Neuronal stem cell (in vitro differentiated cells): ENCODE measurements around the gene GPR108.

Source experiments
- DNase-seq: peaks from one replicate; pipeline ENCODE4 v3.0.0-alpha.2; 2013; ENCODE audit warnings: low spot score
- H2AFZ ChIP-seq: one replicate; pipeline ENCODE4 v1.6.1; 2013; ENCODE audit warnings: mild to moderate bottlenecking, low read length, inconsistent platforms
- H2AK5ac ChIP-seq: 2 replicates; pipeline ENCODE4 v1.6.1; 2013; ENCODE audit warnings: low read depth, mild to moderate bottlenecking, inconsistent platforms, low read length, moderate library complexity, mixed read lengths
- H2BK120ac ChIP-seq: 2 replicates; pipeline ENCODE4 v1.6.1; 2013; ENCODE audit warnings: low read depth, mild to moderate bottlenecking, inconsistent platforms, low read length, moderate library complexity, mixed read lengths
- H2BK12ac ChIP-seq: one replicate; pipeline ENCODE4 v1.6.1; 2013; ENCODE audit warnings: low read length, inconsistent platforms
- H2BK15ac ChIP-seq: 2 replicates; pipeline ENCODE4 v1.6.1; 2013; ENCODE audit warnings: mild to moderate bottlenecking, low read length, inconsistent platforms, mixed read lengths
- H2BK5ac ChIP-seq: one replicate; pipeline ENCODE4 v1.6.1; 2013; ENCODE audit warnings: inconsistent platforms, mild to moderate bottlenecking, low read length, moderate library complexity
- H3K14ac ChIP-seq: one replicate; pipeline ENCODE4 v1.6.1; 2013; ENCODE audit warnings: low read length, inconsistent platforms
- H3K18ac ChIP-seq: 2 replicates; pipeline ENCODE4 v1.6.1; 2013; ENCODE audit warnings: low read length, inconsistent platforms
- H3K23ac ChIP-seq: 2 replicates; pipeline ENCODE4 v1.6.1; 2013; ENCODE audit warnings: low read depth, mild to moderate bottlenecking, mixed read lengths, low read length, inconsistent platforms; ENCODE audit not compliant: poor library complexity
- H3K27ac ChIP-seq: replicated peaks from 3 replicates; pipeline ENCODE4 v1.5.1; 2013; ENCODE audit warnings: low read length, inconsistent platforms
- H3K27me3 ChIP-seq, 3 experiments: 2 replicates each; pipeline ENCODE4 v1.6.1; 2013; ENCODE audit warnings: low read length in 3 of 3, mild to moderate bottlenecking in 2 of 3, inconsistent platforms in 1 of 3, low read depth in 1 of 3, mixed read lengths in 1 of 3, moderate library complexity in 1 of 3; ENCODE audit not compliant: control insufficient read depth in 3 of 3, insufficient read depth in 3 of 3
- H3K36me3 ChIP-seq, 2 donors: replicated peaks in 1 of 2; 2 replicates each; pipeline ENCODE4 v1.6.1; 2013; ENCODE audit warnings: low read length in 2 of 2; ENCODE audit not compliant: control insufficient read depth in 2 of 2, insufficient read depth in 2 of 2
- H3K4ac ChIP-seq: 2 replicates; pipeline ENCODE4 v1.6.1; 2013; ENCODE audit warnings: inconsistent platforms, mild to moderate bottlenecking, low read length, moderate library complexity
- H3K4me1 ChIP-seq, 2 donors: 1 replicate in 1 of 2; 2 replicates in 1 of 2; pipeline ENCODE4 v1.6.1; 2013; ENCODE audit warnings: low read length in 2 of 2, low read depth in 1 of 2; ENCODE audit not compliant: control insufficient read depth in 2 of 2, insufficient read depth in 1 of 2
- H3K4me2 ChIP-seq: one replicate; pipeline ENCODE4 v1.6.1; 2013; ENCODE audit warnings: mild to moderate bottlenecking, low read length, inconsistent platforms; ENCODE audit not compliant: insufficient read depth, poor library complexity, severe bottlenecking
- H3K4me3 ChIP-seq, 2 donors: 2 replicates each; pipeline ENCODE4 v1.5.1; 2013; ENCODE audit warnings: low read length in 2 of 2, mild to moderate bottlenecking in 2 of 2, inconsistent platforms in 1 of 2, moderate library complexity in 1 of 2
- H3K79me1 ChIP-seq: one replicate; pipeline ENCODE4 v1.6.1; 2013; ENCODE audit warnings: low read depth, mild to moderate bottlenecking, inconsistent platforms, low read length, moderate library complexity
- H3K9ac ChIP-seq: one replicate; pipeline ENCODE4 v1.6.1; 2013; ENCODE audit warnings: mild to moderate bottlenecking, low read depth, low read length, inconsistent platforms; ENCODE audit not compliant: poor library complexity
- H3K9me3 ChIP-seq, 2 donors: replicated peaks in 1 of 2; 2 replicates each; pipeline versions ENCODE3 to v1.6.1; 2013; ENCODE audit warnings: low read length in 2 of 2, mild to moderate bottlenecking in 2 of 2, inconsistent platforms in 1 of 2, low read depth in 1 of 2, mixed read lengths in 1 of 2, moderate library complexity in 1 of 2; ENCODE audit not compliant: control insufficient read depth in 2 of 2, insufficient read depth in 1 of 2
- H4K8ac ChIP-seq: one replicate; pipeline ENCODE4 v1.6.1; 2013; ENCODE audit warnings: low read depth, mild to moderate bottlenecking, inconsistent platforms, low read length, moderate library complexity
- H4K91ac ChIP-seq: one replicate; pipeline ENCODE4 v1.6.1; 2013; ENCODE audit warnings: low read length, low read depth, mild to moderate bottlenecking, inconsistent platforms; ENCODE audit not compliant: poor library complexity
- WGBS, 2 donors: extraction: QIAGEN DNeasy Blood & Tissue Kit; methylation state at CpG; one replicate each; pipeline ENCODE4 v1.1.7; 2013; ENCODE audit warnings: missing lambda C conversion rate in 2 of 2, mixed read lengths in 1 of 2; ENCODE audit not compliant: insufficient read length in 2 of 2, insufficient replicate concordance in 1 of 2; ENCODE audit errors: extremely low coverage in 2 of 2; 5-methylcytosine and 5-hydroxymethylcytosine counted together

Gene GPR108

GRCh38 chr19:6685962-6686627 is 51.3 kb downstream of the GPR108 start:
- Histone ChIP-seq H3K4me3 (no peak overlapping the region), H2AK5ac (no peak overlapping the region), H2BK12ac (no peak overlapping the region), H2AFZ (no peak overlapping the region), H3K27me3 (peaks cover 0 to 19% (median 0%) of the 10 kb centered on the region in 3 experiments), H3K14ac (no peak overlapping the region), H3K9me3 (no peaks in the 10 kb centered on the region), H3K4me1 (no peaks in the 10 kb centered on the region), H2BK5ac (no peak overlapping the region), H3K18ac (no peak overlapping the region), H2BK120ac (no peak overlapping the region), H3K4ac (no peak overlapping the region), H4K8ac (no peak overlapping the region), H2BK15ac (no peak overlapping the region), H4K91ac (no peak overlapping the region), H3K27ac (no peak overlapping the region), H3K4me2 (no peak overlapping the region), H3K9ac (no peak overlapping the region), H3K23ac (no peak overlapping the region), H3K79me1 (no peaks in the 10 kb centered on the region), H3K36me3 (no peaks in the 10 kb centered on the region)
- no CpG with 5 or more reads among the region's 15 CpGs for WGBS, 2 donors
- DNase-seq: no peak

GRCh38 chr19:6685482-6685881 is 51.9 kb downstream of the GPR108 start:
- no peak overlapping the region for H2AK5ac ChIP-seq
- H3K36me3 ChIP-seq: no peaks in the 10 kb centered on the region
- H3K4me2 ChIP-seq: no peak overlapping the region
- no peak overlapping the region for H2BK5ac ChIP-seq
- DNase-seq: no peak
- H2BK15ac ChIP-seq: no peak overlapping the region
- no peak overlapping the region for H3K18ac ChIP-seq
- no peak overlapping the region for H3K27ac ChIP-seq
- no peak overlapping the region for H3K9ac ChIP-seq
- no peak overlapping the region for H3K14ac ChIP-seq
- no peaks in the 10 kb centered on the region for H3K9me3 ChIP-seq
- no peaks in the 10 kb centered on the region for H3K4me1 ChIP-seq
- no peak overlapping the region for H3K4me3 ChIP-seq
- no peak overlapping the region for H3K4ac ChIP-seq
- no peak overlapping the region for H4K91ac ChIP-seq
- WGBS, 2 donors: no CpG with 5 or more reads among the region's 4 CpGs
- H4K8ac ChIP-seq: no peak overlapping the region
- no peak overlapping the region for H3K23ac ChIP-seq
- H3K27me3 ChIP-seq: peaks cover 0 to 19% (median 0%) of the 10 kb centered on the region in 3 experiments
- H3K79me1 ChIP-seq: no peaks in the 10 kb centered on the region
- H2AFZ ChIP-seq: no peak overlapping the region
- no peak overlapping the region for H2BK12ac ChIP-seq
- no peak overlapping the region for H2BK120ac ChIP-seq

DNA sequence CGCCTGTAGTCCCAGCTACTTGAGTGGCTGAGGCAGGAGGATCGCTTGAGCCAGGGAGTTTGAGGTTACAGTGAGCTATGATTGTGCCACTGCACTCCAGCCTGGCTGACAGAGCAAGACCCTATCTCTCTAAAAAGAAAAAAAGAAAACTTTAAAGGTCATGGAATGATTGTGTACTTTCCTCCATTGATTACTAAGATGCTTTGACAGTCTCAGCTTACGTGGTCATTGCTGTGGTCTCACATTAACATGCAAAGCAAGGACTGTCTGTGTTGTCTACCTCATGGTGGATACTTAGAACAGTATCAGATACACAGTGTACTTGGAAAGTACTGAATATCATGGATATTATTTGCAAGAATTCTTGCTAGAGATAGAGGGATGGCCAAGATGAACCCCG is 53.4 kb downstream of the GPR108 start:
- Histone ChIP-seq H3K9me3 (peaks cover 0 to under 1% of the 10 kb centered on the region in 2 donors), H3K18ac (no peak overlapping the region), H2BK12ac (no peak overlapping the region), H4K8ac (no peak overlapping the region), H3K36me3 (no peaks in the 10 kb centered on the region), H3K27ac (no peak overlapping the region), H2BK15ac (no peak overlapping the region), H2BK5ac (no peak overlapping the region), H3K4me3 (no peak overlapping the region), H3K4me2 (no peak overlapping the region), H3K4ac (no peak overlapping the region), H2AK5ac (no peak overlapping the region), H3K23ac (no peak overlapping the region), H4K91ac (no peak overlapping the region), H3K79me1 (no peaks in the 10 kb centered on the region), H3K27me3 (peaks cover 0 to 19% (median 0%) of the 10 kb centered on the region in 3 experiments), H3K14ac (no peak overlapping the region), H3K4me1 (no peaks in the 10 kb centered on the region), H2AFZ (no peak overlapping the region), H3K9ac (no peak overlapping the region), H2BK120ac (no peak overlapping the region)
- WGBS, 2 donors: no CpG with 5 or more reads among the region's 4 CpGs
- no peak for DNase-seq

- H3K9ac ChIP-seq: no peak overlapping the region
- H3K36me3 ChIP-seq: no peaks in the 10 kb centered on the region
- no peak overlapping the region for H4K8ac ChIP-seq
- H2BK120ac ChIP-seq: no peak overlapping the region
- H3K27ac ChIP-seq: no peak overlapping the region
- H3K4me2 ChIP-seq: no peak overlapping the region
- H3K14ac ChIP-seq: no peak overlapping the region
- no peak overlapping the region for H3K18ac ChIP-seq
- H3K4me1 ChIP-seq: peaks cover 0 to 5% of the 10 kb centered on the region in 2 donors
- H2BK12ac ChIP-seq: no peak overlapping the region
- no peak overlapping the region for H3K4me3 ChIP-seq
- H3K4ac ChIP-seq: no peak overlapping the region
- H2BK5ac ChIP-seq: no peak overlapping the region
- no peak overlapping the region for H2BK15ac ChIP-seq
- no peak overlapping the region for H2AK5ac ChIP-seq
- H3K27me3 ChIP-seq: peaks cover 0 to 19% (median 0%) of the 10 kb centered on the region in 3 experiments
- no peak for DNase-seq
- WGBS, 2 donors: no CpG with 5 or more reads among the region's 3 CpGs
- H3K79me1 ChIP-seq: no peaks in the 10 kb centered on the region
- H4K91ac ChIP-seq: no peak overlapping the region
- H2AFZ ChIP-seq: no peak overlapping the region
- peaks cover 0 to 4% of the 10 kb centered on the region in 2 donors for H3K9me3 ChIP-seq
- H3K23ac ChIP-seq: no peak overlapping the region
Measured at GRCh38 chr19:6682607-6683128, 54.7 kb downstream of the GPR108 start.
